Measurements from ENCODE around the gene ABLIM1.

The ABLIM1 gene

DNA sequence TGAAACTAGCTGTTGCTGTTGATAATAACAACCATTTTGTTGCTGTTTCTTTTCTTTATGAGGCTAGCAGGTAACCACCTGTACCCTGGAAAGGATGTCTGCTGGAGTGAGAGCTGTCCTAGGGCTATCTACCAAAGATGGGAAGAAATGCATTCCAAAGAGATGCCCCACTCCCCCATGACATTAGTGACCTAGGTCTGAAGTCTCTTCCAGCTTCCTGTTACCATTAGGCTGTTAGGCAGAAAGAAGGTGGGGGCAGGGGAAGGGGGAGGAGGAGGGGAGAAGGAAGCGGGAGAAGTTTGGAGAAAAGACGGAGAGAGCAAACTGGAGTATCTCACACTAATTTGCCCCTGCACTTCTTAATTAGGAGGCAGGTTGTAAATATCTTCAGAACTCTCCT is 118.5 kb downstream of the ABLIM1 start:
- no peaks in the 10 kb centered on the region for H3K9me3 Mint-ChIP-seq
- peaks cover 77% of the 10 kb centered on the region for H3K4me1 Mint-ChIP-seq (ENCODE audit: low read depth)
- peak overlapping the region; percentile 59 for H3K27ac Mint-ChIP-seq
- H3K4me3 Mint-ChIP-seq, result peak overlapping the region; percentile 44
- peaks cover 5% of the 10 kb centered on the region for H3K36me3 Mint-ChIP-seq (ENCODE audit: low read depth)
- H3K27me3 Mint-ChIP-seq (ENCODE audit: low read depth), result no peaks in the 10 kb centered on the region

DNA sequence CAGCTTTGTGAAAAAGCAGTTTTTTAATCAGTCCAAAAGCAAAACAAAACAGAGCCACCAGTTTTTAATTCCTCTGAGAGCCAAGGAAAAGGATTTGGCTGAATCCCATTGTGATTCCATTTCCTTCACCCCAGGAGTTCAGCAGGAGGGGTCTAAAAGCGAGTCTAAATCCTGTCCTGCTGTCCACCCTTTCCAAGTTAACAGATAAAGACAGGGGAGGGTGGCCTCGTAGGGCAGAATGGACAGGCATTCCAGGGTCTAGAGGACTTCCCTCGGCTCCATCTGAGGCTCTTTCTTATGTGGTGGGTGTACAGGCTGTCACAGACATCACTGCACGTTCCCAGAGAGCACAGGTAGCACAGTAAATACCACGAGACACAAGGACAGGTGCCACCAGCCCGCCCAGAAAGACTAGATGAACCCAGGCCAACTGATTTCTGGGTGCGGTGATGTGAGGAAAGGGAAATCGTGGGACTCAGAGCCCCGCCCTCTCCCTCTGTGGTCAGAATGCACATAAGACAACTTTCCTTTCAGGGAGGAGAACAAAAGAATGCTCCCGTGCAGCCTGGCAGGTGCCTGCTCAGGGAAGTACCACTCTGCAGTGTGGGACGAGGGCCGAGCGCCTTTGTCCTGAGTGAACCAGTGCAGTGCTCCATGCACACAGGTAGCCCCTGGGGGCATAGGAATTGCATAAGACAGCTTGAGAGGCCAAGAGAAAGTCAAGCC is 119.7 kb downstream of the ABLIM1 start:
- Mint-ChIP-seq H3K36me3 (ENCODE audit: low read depth) (peaks cover 5% of the 10 kb centered on the region), H3K27ac (peak overlapping the region; percentile 80), H3K4me1 (ENCODE audit: low read depth) (peaks cover 66% of the 10 kb centered on the region), H3K27me3 (ENCODE audit: low read depth) (no peaks in the 10 kb centered on the region), H3K4me3 (peak overlapping the region; percentile 63), H3K9me3 (no peaks in the 10 kb centered on the region)

DNA sequence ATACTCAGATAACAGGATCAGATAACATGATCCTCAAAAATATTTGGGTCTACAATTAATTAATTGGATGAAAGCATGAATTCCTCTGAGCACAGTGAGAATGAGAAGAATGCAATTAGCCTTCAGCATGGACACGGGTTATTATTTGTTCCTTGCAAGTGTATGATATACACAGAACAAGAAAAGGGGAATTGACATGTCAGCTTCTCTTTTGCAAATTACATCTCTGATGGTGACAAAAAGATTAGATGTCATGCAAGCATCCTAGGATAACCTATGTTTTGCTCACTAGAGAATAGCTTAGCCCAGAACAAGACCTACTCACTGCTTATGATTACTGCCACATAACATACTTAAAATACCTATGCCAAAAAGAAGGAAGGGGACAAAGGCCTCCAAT is 120.3 kb downstream of the ABLIM1 start:
- Mint-ChIP-seq H3K27ac (no peak overlapping the region), H3K4me3 (peak overlapping the region; percentile 31), H3K36me3 (ENCODE audit: low read depth) (peaks cover 5% of the 10 kb centered on the region), H3K9me3 (no peaks in the 10 kb centered on the region), H3K4me1 (ENCODE audit: low read depth) (peaks cover 60% of the 10 kb centered on the region), H3K27me3 (ENCODE audit: low read depth) (no peaks in the 10 kb centered on the region)

DNA sequence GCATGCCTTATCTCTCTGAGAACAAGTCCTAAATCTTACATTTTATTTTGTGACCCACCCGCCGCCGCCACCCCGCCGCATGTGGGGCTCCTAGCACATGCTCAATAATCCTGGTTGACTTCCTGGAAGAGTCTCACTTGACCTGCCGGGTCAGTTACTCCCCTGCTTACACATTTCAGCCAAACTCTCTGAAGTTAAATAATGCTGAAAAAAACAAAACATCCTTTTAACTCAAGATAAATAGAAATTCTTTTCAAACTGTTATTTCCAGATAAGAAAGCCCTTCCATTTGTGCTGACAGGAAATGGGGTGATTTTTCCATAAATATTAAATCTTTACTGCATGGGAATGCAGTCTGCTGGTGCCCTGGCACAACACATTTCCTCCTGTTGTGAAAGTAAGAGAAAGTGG is 123.5 kb downstream of the ABLIM1 start:
- H3K4me1 Mint-ChIP-seq (ENCODE audit: low read depth), result peaks cover 34% of the 10 kb centered on the region
- no peaks in the 10 kb centered on the region for H3K9me3 Mint-ChIP-seq
- peaks cover 5% of the 10 kb centered on the region for H3K27me3 Mint-ChIP-seq (ENCODE audit: low read depth)
- H3K36me3 Mint-ChIP-seq (ENCODE audit: low read depth), result peaks cover 3% of the 10 kb centered on the region
- H3K4me3 Mint-ChIP-seq, result no peak overlapping the region
- H3K27ac Mint-ChIP-seq, result no peak overlapping the region

DNA sequence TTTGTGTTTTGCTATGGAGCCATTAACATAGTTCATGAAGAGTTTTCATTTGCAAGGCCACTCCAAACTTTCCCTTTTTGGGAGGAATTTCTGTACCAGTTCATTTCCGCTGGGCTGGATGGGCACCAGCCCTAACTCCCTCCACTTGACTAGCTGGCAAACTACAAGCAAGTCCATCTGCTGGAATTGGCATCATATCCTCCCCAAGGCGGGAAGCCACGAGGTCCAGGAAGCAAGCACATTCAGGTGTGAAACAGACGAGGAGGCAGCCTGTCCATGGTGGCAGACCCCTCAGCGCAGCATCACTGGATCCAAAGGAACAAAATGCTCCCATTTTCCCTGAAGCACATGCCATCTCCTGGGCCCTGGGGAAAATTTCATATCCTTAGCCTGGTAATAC is 125.8 kb downstream of the ABLIM1 start:
- H3K9me3 Mint-ChIP-seq, result no peaks in the 10 kb centered on the region
- peaks cover 5% of the 10 kb centered on the region for H3K27me3 Mint-ChIP-seq (ENCODE audit: low read depth)
- H3K4me1 Mint-ChIP-seq (ENCODE audit: low read depth), result peaks cover 15% of the 10 kb centered on the region
- H3K27ac Mint-ChIP-seq, result no peak overlapping the region
- H3K4me3 Mint-ChIP-seq, result no peak overlapping the region
- peaks cover 3% of the 10 kb centered on the region for H3K36me3 Mint-ChIP-seq (ENCODE audit: low read depth)

DNA sequence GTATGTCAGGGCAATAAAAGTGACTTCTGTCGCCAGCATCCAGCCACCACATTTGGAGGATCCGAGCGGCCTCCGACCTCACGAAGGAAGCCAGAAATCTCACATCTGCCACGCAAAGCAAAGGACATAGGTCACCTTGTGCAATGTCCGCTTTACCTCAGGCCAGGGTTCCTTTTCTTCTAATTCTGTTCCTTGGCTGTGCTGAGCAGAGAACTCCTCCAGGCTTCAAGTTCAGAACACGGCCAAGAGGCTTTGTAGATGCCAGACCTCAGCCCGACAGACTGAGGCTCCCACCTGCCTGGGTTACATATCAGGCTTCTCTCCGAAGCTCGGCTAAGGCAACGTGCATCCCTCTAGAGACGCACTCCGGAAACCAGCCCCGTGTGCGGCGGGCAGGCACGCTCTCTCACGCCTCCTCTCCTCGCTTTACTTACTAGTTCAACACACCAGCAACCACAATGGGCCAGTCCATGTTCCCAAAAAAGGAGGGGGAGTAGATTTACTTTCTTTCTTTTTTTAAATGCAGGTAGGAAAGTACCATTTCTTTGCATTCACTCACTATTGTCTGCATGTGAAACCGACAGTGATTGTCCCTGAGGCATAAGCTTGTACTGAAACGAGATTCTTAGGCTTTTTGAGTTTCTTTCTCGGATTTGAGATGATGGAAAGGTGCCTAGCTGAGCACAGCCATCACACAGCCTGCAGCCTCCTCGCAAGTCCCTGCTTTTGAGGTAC is 131.4 kb downstream of the ABLIM1 start:
- Mint-ChIP-seq H3K36me3 (ENCODE audit: low read depth) (peaks cover 13% of the 10 kb centered on the region), H3K4me1 (ENCODE audit: low read depth) (peaks cover 54% of the 10 kb centered on the region), H3K4me3 (peak overlapping the region; percentile 86), H3K9me3 (no peaks in the 10 kb centered on the region), H3K27me3 (ENCODE audit: low read depth) (no peaks in the 10 kb centered on the region), H3K27ac (peak overlapping the region; percentile 94)

DNA sequence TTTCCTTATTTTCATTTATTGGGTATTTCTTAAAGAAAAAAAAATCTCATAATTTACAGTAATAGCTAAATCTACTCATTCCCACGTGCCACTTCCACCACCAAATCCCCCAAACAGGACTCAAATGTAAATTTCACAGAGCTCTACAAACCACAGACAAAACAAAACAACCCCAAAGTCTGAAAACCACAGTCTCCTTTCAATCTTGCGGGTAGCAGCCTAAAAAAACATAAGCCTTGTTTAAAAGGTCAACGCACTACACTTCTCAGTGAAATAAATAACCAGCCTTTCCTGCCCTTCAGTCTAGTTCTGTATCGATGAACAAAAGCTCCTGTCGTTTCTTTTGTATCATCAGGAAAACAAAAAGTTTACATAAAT is 132.0 kb downstream of the ABLIM1 start:
- peak overlapping the region; percentile 94 for H3K27ac Mint-ChIP-seq

DNA sequence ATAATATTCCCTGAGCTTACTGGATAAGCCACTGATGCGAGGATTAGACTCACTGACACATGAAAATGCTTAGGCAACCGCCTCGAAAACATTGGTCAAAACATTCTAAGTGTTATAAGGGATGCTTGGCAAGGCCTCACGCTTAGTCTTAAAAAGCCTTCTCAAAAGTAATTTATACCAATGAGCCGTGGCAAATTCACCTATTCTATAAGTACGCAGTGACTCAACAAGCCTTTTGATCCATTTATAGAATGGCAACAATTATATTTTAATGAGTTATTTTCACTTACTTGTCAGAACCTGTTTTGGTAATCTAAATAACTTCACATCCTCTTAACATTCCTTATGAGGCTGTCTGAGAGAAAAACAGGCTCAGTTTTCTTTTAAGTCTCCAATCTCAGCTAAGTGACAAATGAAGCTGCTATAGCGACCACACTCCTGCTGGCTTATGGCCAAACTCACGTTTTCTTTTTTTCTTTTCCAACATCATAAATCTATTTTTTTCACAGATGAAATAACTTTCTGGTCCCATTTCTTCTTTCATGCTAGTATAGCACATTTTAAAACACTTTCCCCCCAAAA is 132.6 kb downstream of the ABLIM1 start:
- H3K27ac Mint-ChIP-seq, result peak overlapping the region; percentile 94
- H3K36me3 Mint-ChIP-seq (ENCODE audit: low read depth), result peaks cover 18% of the 10 kb centered on the region
- no peaks in the 10 kb centered on the region for H3K9me3 Mint-ChIP-seq
- peak overlapping the region; percentile 86 for H3K4me3 Mint-ChIP-seq
- H3K27me3 Mint-ChIP-seq (ENCODE audit: low read depth), result peaks cover 3% of the 10 kb centered on the region
- H3K4me1 Mint-ChIP-seq (ENCODE audit: low read depth), result peaks cover 62% of the 10 kb centered on the region

More for the DNA sequence above, 132.0 kb downstream of the ABLIM1 start:
- Mint-ChIP-seq H3K36me3 (ENCODE audit: low read depth) (peaks cover 17% of the 10 kb centered on the region), H3K27me3 (ENCODE audit: low read depth) (peaks cover 3% of the 10 kb centered on the region), H3K4me1 (ENCODE audit: low read depth) (peaks cover 60% of the 10 kb centered on the region), H3K4me3 (peak overlapping the region; percentile 86), H3K9me3 (no peaks in the 10 kb centered on the region)

DNA sequence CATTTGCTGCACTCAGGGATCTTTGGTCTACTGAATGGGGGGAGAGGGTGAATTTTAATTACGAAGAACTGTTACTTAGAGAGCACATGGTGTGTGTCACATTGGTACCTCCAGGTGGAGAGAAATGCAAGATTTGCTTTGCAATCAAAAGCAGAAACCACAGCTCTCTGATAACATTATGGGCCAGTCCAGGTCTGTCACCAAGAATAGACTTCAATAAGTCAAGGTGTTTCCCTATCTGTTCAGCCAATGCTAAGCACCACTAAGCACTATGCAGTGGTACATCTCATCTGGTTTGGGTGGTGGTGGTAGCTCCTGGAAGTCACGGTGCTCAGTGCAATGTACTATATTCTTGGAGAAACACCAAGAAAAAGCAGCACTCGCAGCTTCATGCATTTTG is 134.2 kb downstream of the ABLIM1 start:
- Mint-ChIP-seq H3K9me3 (no peaks in the 10 kb centered on the region), H3K4me3 (peak overlapping the region; percentile 86), H3K36me3 (ENCODE audit: low read depth) (peaks cover 28% of the 10 kb centered on the region), H3K27me3 (ENCODE audit: low read depth) (peaks cover 3% of the 10 kb centered on the region), H3K4me1 (ENCODE audit: low read depth) (peaks cover 73% of the 10 kb centered on the region), H3K27ac (no peak overlapping the region)

DNA sequence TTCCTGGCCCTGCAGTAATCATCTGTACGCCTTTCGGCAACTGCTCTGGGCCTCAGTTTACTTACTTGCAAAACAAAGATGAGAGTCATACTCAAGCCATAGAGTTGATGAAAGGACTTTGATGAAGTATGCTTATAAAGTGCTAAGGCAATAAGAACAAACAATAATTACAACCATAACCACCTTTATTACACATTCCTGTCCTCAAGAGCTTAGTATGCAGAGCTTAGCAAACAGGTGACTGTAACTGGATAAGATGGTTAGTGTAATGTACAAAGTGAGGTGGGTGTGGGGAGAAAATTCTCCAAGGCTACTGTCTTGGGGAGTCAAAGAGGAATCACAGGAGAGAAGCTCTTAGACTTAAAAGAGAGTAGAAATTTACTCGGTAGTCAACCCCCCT is 136.8 kb downstream of the ABLIM1 start:
- Mint-ChIP-seq H3K4me3 (no peak overlapping the region), H3K36me3 (ENCODE audit: low read depth) (peaks cover 34% of the 10 kb centered on the region), H3K27ac (no peak overlapping the region)

DNA sequence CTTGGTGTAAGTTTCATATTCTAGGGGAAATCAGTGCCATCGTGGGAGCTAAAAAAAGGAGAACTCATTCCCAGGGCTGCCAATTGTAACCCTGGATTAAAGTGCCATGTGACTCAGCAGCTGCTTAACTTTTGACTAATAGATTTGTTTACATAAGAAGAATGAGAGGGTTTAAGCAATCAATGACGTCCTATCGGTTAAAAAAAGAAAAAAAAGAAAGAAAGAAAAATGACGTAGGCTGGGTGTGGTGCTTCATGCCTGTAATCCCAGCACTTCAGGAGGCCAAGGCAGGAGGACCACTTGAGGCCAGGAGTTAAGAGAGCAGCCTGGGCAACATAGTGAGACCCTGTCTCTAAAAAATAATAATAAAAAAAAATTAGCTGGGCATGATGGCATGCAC is 137.6 kb downstream of the ABLIM1 start:
- Mint-ChIP-seq H3K9me3 (no peaks in the 10 kb centered on the region), H3K4me1 (ENCODE audit: low read depth) (peaks cover 83% of the 10 kb centered on the region), H3K36me3 (ENCODE audit: low read depth) (peaks cover 34% of the 10 kb centered on the region), H3K27ac (no peak overlapping the region), H3K4me3 (no peak overlapping the region), H3K27me3 (ENCODE audit: low read depth) (peaks cover 3% of the 10 kb centered on the region)

More for the DNA sequence above, 136.8 kb downstream of the ABLIM1 start:
- no peaks in the 10 kb centered on the region for H3K9me3 Mint-ChIP-seq
- peaks cover 3% of the 10 kb centered on the region for H3K27me3 Mint-ChIP-seq (ENCODE audit: low read depth)
- peaks cover 83% of the 10 kb centered on the region for H3K4me1 Mint-ChIP-seq (ENCODE audit: low read depth)

DNA sequence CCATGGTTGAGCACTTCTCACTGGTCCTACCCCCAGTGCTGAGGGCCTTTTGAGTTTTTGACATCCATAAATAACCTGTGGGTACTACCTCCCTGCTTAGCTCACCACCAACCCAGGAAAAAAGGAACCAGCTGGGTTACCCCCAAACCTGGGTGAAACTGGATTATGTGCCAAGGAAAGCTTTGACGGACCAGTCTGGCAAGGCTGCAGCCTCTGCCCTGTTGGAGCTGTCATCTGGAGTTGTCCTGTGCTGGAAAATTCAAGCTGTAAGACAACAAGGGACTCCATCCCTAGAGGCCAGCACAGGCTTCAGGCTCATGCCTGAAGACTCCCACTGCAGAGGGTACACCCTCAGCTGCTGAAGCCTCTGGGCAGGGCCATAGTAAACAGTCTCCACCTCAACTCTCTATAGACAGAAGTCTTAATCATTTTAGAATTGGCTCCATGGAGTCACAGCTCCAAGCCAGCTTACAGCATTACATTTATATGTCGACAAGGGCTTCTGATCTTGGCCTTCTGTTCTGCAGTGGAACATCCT is 138.2 kb downstream of the ABLIM1 start:
- peaks cover 83% of the 10 kb centered on the region for H3K4me1 Mint-ChIP-seq (ENCODE audit: low read depth)
- peaks cover 34% of the 10 kb centered on the region for H3K36me3 Mint-ChIP-seq (ENCODE audit: low read depth)
- H3K9me3 Mint-ChIP-seq, result no peaks in the 10 kb centered on the region
- H3K27me3 Mint-ChIP-seq (ENCODE audit: low read depth), result peaks cover 3% of the 10 kb centered on the region
- H3K4me3 Mint-ChIP-seq, result no peak overlapping the region
- no peak overlapping the region for H3K27ac Mint-ChIP-seq

DNA sequence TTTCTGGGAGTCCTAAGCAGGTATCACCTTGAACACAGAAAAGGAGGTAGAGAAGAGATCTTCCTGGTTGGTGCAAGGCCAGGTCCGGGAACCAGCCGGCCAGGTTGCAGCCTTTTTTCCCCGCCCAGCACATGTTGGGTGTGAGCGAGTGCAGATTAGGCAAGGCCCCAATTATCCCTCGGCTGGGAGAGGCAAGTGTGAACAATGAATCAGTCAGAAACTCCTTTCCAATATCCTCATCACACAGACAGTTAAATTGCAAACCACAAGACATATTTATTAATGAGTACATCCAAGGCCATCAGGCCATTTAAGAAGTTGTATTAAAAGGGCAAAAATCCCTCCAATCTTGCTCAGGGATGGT is 138.8 kb downstream of the ABLIM1 start:
- peaks cover 32% of the 10 kb centered on the region for H3K36me3 Mint-ChIP-seq (ENCODE audit: low read depth)
- peaks cover 80% of the 10 kb centered on the region for H3K4me1 Mint-ChIP-seq (ENCODE audit: low read depth)
- H3K9me3 Mint-ChIP-seq, result no peaks in the 10 kb centered on the region
- H3K4me3 Mint-ChIP-seq, result no peak overlapping the region
- H3K27me3 Mint-ChIP-seq (ENCODE audit: low read depth), result peaks cover 3% of the 10 kb centered on the region
- H3K27ac Mint-ChIP-seq, result peak overlapping the region; percentile 50

DNA sequence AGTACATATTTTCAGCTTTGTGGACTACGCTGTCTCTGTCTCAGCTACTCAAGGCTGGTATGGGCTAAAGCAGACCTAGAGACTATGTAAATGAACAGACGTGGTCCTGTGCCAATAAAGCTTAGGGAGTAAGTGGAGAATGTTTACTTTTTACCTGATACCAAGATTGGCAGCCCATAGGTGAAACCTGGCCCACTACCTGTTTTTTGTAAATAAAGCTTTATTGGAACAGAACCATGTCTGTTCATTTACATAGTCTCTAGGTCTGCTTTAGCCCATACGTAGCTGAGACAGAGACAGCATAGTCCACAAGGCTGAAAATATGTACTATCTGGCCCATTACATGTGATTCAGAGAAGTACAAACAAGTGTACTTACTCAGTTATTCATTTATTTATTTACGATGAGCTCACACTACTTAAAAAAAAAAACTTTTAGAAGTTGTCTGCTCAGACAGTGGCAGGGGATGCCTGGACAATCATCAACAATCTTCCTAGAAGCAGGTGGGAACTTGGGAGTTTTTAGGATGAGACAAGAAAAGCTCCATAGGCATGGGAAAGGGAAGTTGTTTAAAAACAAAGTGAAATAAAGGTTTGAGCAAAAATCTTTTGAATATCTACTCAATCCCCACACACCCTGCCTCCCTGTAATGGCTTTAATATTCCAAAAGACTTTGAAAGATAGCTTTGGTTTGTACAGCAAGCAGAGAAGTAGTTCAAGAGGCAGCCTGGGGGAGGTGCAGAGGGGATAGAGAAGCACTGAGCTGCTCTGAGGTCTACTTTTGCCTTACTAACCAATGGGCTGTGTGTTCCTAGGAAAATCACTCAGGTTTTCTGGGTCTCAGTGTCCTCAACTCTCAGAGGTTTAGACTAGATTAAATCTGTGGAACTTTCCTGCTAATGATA is 139.4 kb downstream of the ABLIM1 start:
- no peak overlapping the region for H3K4me3 Mint-ChIP-seq
- H3K36me3 Mint-ChIP-seq (ENCODE audit: low read depth), result peaks cover 27% of the 10 kb centered on the region
- peaks cover 3% of the 10 kb centered on the region for H3K27me3 Mint-ChIP-seq (ENCODE audit: low read depth)
- no peak overlapping the region for H3K27ac Mint-ChIP-seq
- H3K9me3 Mint-ChIP-seq, result no peaks in the 10 kb centered on the region
- peaks cover 78% of the 10 kb centered on the region for H3K4me1 Mint-ChIP-seq (ENCODE audit: low read depth)
